Stimulated activated CD8-positive, alpha-beta memory T cell treated with anti-CD3 and anti-CD28 coated beads, Interleukin-15, amount 100 ng/mL, for 48 hours (primary cell): ENCODE results near the gene POLR3E.
A peak's percentile ranks its signal among the peaks of the same experiment; 100 is the strongest.

ENCODE experiments used
- DNase-seq, 2 donors: peaks; one replicate each; pipeline ENCODE4 v3.0.0-alpha.2; 2020; ENCODE audit warnings: low read depth in 2 of 2

Gene POLR3E

GRCh38 chr16:22315979-22316378 lies 18.8 kb downstream of the POLR3E start:
- no peak for DNase-seq

GRCh38 chr16:22316411-22316811 lies 19.2 kb downstream of the POLR3E start:
- no peak for DNase-seq

GRCh38 chr16:22317001-22317530 lies 19.9 kb downstream of the POLR3E start:
- no peak for DNase-seq

DNA sequence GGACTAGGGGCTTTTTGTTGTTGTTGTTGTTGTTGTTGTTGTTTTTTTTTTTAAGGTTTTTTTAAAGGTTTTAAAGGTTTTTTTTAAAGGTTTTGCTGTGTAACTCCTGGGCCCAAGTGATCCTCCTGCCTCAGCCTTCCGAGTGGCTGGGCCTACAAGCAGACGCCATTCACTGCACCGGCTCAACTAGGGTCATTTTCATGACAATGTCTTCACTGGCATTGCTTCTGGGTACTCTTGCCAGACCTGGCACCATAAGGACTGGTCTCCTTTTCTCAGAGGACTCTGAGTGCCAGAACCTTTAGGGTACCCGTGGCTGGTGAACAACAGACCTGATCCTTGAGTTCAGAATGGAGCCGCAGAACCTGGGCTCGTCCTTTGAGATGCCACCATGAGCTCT lies 20.4 kb downstream of the POLR3E start:
- DNase-seq, result no peak

DNA sequence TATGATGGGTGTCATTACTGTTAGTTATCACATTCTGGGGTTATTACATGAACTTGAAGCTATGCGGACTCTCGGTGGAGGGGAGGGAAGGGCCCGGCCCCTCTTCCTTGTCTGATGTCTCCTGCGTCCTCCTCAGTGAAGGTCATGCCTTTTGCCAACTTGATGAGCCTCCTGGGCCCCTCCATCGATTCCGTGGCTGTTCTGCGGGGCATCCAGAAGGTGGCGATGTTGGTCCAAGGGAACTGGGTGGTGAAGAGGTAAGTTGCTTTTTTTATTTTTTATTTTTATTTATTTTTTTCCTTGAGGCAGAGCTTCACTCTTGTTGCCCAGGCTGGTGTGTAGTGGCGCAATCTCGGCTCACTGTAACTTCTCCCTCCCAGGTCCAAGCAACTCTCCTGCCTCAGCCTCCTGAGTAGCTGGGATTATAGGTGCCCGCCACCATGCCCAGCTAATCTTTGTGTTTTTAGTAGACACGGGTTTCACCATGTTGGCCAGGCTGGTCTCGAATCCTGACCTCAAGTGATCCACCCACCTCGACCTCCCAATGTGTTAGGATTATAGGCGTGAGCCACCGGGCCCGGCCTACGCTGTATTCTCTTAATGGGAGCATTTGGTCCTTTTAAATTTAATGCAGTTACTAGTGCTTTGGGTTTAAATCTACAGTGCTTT lies 21.6 kb downstream of the POLR3E start:
- DNase-seq, result peak in 1 of 2 donors; percentile 18

GRCh38 chr16:22320572-22321339 lies 23.5 kb downstream of the POLR3E start:
- DNase-seq, result no peak

GRCh38 chr16:22321340-22322001 lies 24.3 kb downstream of the POLR3E start:
- peak; percentile 25 to 39 for DNase-seq

DNA sequence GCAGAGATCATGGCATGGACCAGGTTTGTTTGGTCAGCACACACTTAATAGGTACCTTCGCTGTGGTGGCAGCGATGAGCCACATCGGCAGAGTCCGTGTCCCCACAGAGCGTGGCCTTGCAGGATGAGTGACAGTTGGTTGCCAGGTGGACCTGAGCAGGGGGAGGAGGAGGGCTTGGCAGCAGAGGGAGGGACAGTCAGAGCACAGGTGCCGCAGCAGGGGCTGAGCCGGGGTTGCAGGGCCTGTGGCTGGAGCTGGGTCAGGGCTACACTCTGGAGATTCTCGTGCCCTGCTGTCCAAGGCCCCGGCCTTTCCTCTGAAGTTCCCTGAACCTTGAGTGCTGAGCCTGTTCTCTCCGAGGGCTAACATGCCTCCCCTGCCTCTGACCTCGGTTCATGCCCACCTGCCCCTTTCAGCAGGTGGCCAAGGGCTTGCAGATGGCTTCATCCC lies 24.8 kb downstream of the POLR3E start:
- DNase-seq, result no peak

GRCh38 chr16:22322741-22323140 lies 25.5 kb downstream of the POLR3E start:
- no peak for DNase-seq

GRCh38 chr16:22323173-22323958 lies 26.2 kb downstream of the POLR3E start:
- no peak for DNase-seq

DNA sequence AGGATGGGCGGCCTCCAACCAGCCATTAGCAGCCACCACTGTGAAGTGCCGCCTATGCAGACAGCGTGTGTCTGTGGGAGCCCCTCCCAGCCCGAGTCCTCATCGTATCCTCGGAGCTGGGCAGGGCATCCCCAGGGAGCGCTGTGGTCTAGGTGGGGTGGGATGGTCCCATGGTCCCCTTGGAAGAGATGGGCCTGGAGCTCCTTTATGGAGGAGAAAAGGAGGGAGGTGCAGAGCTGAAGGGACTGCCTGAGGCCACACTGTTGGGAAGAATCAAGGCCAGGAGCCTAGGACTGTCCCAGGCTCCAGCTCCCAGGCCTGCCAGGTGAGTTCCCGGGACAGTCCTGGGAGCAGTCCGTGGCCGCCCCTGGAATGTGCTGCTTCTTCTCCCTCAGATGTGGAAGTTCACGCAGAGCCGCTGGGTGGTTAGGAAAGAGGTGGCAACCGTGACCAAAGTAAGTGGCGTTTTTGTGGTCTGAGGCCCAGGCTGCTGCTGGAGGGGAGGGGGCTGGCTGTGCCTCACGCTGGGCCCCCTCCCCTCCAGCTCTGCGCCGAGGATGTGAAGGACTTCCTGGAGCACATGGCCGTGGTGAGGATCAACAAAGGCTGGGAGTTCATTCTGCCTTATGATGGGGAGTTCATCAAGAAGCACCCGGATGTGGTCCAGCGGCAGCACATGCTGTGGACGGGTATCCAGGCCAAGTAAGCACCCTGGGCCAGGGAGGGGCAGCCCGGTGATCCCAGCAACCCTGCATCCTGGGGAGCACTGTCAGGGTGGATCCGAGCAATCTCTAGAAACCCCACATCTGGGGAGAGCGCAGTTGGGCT lies 27.0 kb downstream of the POLR3E start:
- DNase-seq, result no peak

GRCh38 chr16:22324787-22325597 lies 27.8 kb downstream of the POLR3E start:
- DNase-seq, result no peak

- DNase-seq, result no peak
Observed at GRCh38 chr16:22325598-22326368, 28.6 kb downstream of the POLR3E start.

GRCh38 chr16:22326369-22326652 lies 29.1 kb downstream of the POLR3E start:
- no peak for DNase-seq

GRCh38 chr16:22326771-22327445 lies 29.7 kb downstream of the POLR3E start:
- DNase-seq, result no peak

DNA sequence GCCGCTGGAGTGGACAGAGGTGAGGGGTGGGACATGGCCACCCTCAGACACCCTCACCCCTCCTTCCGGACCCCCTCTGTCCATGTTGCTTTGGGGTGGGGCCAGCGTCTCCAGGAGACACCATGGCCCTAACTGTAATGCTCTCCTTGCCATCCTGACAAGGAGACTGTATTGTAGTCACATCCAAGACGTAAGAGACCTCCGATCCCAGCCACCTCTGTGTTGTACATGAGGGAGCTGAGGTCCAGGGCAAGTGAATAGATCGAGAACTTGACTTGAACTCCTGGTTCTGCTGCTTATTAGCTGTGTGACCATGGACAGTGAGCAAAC lies 30.2 kb downstream of the POLR3E start:
- DNase-seq, result no peak

DNA sequence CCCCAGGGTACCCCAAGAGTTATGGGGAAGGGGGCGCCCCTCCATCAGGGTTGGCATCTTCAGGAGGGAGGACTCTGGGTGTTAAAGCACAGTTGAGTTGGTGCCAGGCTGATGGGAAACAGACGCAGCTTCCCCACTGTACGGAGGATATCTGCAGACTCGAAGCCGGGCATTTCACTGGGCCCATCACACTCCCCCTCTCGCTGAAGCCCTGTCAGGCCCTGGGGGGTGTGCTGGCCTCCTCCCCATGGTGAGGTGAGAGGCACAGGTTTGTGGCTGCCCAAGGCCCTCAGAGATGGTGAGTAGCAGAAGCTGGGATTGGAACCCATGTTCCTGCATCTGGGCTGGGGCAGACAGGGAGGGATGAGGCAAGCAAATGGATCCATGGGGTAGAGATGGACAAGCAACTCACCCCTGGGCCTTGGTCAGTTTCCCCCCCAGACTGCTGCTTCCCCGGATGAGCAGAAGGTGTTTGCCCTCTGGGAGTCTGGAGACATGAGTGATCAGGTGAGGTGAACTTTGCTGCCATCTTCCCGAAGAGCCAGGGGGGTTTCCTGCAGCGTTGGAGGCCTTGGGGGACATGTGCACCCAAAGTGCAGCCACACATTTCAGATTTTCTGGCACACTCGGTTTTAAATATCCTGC lies 31.0 kb downstream of the POLR3E start:
- no peak for DNase-seq

GRCh38 chr16:22329199-22329695 lies 32.0 kb downstream of the POLR3E start:
- no peak for DNase-seq
